Left kidney (tissue), 8 donors: ENCODE data around the gene FOXF1. TPM values are rescaled to one million over a fixed set of nuclear protein-coding genes. Genes with fewer than 3 reads are reported as not detected.

ENCODE experiments used
- DNase-seq: peaks from one replicate; pipeline ENCODE4 v3.0.0-alpha.2; 2013
- long read RNA-seq, 8 donors: transcript quantifications; one replicate each; lab custom pipeline, GENCODE V29; 2026
- polyA plus RNA-seq: library from polyadenylated mRNA; unstranded; fragments of 120-200 nt; gene quantifications from one replicate; pipeline ENCODE4 v1.2.1, GENCODE V29; 2013; ENCODE audit not compliant: insufficient read length

FOXF1 gene
- not detected for polyA plus RNA-seq
- long read RNA-seq, donor 1, result 0 reads
- long read RNA-seq, donor 2, result 0 reads
- long read RNA-seq, donor 3, result 0 reads
- long read RNA-seq, donor 4, result 0 reads
- long read RNA-seq, donor 5, result 0 reads
- long read RNA-seq, donor 6, result 0 reads
- long read RNA-seq, donor 7, result 0 reads
- long read RNA-seq, donor 8, result 0 reads

DNA sequence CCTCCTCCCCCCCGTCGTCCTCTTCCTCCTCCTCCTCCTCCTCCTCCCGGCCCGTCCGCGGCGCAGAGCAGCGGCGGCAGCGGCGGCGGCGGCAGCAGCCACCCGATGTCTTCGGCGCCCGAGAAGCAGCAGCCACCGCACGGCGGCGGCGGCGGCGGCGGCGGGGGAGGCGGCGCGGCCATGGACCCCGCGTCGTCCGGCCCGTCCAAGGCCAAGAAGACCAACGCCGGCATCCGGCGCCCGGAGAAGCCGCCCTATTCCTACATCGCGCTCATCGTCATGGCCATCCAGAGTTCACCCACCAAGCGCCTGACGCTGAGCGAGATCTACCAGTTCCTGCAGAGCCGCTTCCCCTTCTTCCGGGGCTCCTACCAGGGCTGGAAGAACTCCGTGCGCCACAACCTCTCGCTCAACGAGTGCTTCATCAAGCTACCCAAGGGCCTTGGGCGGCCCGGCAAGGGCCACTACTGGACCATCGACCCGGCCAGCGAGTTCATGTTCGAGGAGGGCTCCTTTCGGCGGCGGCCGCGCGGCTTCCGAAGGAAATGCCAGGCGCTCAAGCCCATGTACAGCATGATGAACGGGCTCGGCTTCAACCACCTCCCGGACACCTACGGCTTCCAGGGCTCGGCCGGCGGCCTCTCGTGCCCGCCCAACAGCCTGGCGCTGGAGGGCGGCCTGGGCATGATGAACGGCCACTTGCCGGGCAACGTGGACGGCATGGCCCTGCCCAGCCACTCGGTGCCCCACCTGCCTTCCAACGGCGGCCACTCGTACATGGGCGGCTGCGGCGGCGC is at the start of gene FOXF1:
TSS of gene FOXF1 (plus strand) at position 63 of the 797 bp plus-strand sequence. CDS start at position 106, 43 bp downstream.
- DNase-seq, result no peak

DNA sequence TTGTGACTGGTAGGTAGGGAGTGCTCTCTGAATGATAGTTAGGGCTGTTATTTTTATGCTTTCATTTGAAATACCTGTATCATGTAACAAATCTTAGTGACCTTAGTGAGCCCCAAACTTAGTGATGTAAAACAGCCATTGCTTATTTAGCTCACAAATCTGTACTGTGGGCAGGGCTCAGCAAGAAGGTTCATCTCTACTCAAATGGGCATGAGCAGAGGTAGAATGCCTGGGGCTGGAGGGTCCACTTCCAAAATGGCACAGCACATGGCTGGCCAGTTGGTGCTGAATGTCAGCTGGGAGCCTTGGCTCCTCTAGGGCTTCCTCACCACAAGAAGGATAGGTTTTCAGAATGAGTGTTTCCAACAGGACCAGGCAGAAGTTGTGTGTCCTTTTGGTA is 49.3 kb upstream of the FOXF1 start:
- DNase-seq, result no peak

DNA sequence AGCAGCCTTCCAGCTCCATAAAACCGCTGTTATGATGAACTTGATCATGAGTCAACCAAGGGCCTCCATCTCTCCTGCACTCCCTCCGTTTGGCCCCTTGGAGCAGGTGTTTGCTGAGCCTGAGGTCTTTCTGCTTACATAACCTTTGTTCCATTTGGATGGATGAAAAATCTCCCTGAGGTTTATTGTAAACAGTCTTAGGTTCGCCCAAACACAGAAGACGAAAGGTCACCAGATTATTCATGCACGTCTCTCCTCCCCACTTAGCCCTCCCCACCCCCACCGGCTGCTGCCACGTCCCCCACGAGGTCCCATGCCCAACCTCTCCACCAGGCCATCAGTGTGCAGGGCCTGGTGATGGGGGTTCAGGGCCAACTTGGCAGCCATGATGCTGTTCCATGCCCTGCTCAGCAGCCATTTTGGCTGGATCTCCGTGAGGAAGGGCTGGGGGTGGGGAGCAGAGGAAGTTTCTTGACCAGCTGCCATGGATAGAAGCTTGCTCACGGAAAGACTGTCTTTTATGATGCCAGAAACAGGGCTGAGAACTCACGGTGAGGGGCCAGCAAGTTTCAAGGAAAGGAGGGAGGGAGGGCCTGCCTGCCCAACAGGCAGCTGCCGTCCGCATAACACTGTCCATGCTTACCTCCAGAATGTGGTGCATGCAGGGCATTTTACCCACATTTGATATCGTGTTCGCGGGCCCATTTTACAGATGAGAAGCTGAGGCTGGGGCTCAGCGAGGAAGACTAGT is 47.8 kb upstream of the FOXF1 start:
- DNase-seq, result no peak

DNA sequence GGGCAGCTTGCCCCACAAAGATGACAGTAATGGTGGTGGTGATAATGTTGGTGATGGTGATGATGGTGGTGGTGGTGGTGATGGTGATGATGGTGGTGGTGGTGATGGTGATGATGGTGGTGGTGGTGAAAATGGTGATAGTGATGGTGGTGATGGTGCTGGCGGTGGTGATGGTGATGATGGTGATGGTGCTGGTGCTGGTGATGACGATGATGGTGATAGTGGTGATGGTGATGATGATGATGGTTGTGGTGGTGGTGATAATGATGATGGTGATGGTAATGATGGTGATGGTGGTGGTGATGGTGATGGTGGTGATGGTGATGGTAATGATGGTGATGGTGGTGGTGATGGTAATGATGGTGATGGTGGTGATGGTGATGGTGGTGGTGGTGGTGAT is 46.3 kb upstream of the FOXF1 start:
- DNase-seq, result no peak

DNA sequence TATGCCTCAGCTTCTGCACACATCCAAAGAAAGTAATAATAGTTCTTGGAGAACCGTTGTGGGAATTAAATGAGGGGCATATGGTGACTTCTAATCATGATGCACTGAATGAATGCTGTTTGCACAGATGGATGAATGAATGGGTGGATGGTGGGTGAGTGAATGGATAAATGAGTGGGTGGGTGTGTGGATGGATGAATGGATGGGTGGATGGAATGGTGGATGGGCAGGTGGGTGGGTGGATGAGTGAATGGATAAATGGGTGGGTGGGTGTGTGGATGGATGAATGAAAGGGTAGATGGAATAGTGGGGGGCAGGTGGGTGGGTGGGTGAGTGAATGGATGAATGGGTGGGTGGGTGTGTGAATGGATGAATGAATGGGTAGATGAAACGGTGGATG is 44.9 kb upstream of the FOXF1 start:
- DNase-seq, result no peak

DNA sequence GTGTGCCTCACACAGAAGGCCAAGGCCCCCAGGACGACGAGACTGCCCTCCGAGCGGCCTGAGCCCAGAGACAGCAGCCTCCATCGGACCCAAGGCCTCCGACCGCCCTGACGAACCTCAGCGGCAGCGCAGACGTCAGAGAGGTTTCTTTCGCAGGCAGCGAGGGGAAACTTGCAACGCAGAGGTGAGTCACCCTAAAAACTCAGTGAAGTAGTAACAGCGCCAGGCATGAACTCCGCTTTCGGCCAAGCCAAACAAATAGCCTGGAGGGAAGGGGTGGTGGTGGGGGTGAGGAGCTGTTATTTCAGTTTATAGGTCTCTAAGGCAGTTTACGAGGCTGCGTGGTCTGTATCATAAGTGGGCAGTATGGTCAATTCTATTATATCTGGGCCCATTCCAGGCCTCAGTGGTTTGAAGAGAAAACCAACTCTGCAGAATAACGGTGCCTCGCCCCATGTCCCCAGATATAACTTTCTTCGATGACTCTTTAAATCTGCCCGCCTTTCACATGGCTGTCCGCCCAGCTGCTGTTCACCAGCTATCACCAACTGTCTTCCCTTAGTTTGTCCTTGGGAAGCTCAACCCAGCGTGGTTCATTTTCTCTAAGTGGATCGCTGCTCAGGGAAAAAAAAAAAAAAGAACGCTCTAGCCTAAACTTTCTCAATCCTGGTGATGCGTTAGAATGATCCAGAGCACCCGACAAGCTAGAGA is 43.5 kb upstream of the FOXF1 start:
- DNase-seq, result no peak

DNA sequence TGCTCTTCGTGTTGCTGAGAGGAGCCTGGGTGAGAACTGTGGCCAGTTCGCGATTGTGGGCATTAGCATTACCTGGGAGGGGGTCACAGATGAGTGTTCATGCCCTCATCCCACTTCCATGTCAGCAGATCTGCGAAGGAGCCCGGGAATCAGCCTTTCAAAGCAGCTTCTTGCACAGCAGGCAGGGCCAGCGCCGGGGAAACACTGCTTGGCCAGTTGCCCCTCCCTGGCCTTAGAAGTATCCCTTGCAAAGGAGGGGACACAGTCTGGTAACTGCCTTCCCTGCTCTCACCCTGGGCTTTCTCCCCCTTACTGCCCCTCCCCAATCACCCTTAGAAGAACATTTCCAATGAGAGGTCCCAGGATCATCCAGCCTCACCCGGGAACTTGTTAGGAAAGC is 42.8 kb upstream of the FOXF1 start:
- DNase-seq, result no peak

DNA sequence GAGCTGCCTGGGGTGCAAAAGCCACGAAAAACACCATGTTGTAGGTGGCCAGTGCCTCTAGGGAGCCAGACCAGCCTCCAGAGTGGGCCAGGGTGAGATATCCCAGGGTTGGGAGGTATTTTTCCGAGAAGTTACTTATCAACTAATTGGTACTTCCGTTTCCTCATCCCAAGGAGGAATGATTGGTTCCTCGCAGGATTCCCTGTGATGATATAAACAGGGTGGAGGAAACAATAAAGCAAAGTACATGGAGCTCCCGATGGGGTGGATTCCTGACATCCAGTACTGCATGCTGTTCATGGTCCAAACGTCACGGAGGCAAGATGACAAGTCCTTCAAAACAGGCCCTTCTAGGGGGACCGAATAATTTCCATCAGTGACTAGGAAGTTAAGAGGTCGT is 39.4 kb upstream of the FOXF1 start:
- DNase-seq, result no peak

DNA sequence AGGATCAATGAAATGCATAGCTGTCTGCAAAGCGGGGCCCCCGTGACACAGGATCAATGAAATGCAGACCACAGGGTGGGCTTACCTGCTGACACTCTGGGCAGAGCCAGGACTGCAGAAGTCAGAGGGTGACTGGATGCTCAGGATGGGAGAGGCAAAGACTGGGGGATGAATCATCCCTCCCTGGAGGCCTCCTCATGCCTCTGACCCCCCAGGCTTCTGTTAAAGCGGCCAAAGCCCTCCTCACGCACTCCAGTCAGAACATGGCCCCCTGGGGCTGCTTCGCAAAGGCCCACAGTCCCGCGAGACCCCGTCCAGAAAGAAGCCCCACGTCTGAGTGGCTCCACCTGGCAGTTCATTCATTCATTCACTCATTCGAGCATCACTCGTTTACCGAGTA is 38.4 kb upstream of the FOXF1 start:
- no peak for DNase-seq

DNA sequence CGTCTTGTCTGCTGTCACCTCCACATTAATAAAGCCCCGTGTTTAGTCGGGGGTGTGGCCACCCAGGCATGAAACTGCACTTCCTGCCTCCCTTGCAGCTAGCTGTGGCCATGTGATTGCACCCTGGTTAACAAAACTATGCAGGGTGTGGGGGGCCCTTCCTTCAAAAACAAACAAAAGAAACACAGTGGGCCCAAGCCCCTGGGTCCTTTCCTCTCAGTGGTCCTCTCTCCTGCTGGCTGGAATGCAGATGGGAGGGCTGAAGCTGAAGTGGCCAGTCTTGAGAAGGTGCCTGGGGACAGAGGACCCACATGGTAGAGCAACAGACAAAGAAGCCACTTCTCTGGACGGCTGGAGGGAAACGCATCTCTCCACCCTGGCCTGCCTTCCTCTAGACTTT is 38.0 kb upstream of the FOXF1 start:
- no peak for DNase-seq

DNA sequence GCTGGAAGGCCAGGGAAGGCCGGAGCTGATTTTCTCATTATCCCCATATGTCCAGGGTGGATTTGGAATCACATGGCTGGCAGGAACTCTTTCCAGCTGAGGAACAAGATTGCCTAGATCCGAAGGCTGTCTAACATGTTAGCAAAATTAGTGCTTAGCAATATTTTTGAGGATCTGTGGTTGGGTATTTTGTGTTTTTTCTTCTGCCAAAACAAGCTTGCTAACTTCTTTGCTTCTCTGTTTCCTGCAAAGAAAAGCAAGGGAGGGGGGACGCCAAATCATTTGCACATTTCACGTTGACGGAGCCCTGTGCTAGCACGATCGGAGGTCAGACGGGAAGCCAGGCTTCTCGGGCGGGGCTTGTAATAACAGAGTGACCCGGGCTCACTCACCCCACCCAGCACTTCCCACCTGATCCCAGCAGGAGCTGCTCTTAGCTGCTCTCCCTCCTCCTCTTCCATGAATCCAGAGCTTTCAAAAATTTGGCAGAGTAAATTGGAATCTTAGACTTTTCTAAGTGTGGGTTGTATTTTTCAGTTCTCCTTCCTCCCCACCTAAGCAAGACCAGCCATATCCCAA is 33.3 kb upstream of the FOXF1 start:
- DNase-seq, result no peak

DNA sequence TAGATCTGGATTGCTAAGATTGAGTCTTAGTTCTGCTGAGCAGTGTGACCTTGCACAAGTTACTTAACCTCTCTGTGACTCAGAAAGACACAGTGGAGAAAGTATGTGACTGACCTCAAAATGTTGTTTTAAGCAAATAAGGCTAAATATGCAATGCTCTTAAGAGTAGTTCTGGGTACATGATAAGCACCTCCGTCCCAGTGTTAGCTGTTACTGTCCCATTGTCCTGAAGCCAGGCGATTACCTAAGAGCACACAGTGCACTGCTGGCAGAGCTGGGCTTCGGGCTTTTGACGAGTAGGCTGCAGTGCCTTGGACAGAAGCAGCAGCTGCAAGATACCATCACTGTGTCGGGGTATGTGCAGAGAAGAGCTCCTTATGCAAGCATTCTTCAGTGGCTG is 32.7 kb upstream of the FOXF1 start:
- no peak for DNase-seq

DNA sequence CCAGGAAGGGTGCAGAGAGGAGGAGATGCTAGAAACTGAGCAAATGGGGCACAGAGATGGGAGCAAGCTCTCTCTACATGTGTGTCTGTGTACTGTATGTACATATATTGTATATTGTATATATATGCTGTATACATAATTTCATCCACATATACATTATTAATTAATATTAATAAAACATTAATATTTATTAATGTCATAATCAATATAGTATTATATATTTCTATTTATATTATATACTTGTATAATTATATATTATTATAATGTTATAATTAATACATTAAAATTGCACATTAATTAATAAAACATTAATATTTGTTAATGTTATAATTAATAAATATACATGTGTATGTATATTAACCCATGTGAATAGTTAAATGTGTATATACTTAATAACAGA is 31.5 kb upstream of the FOXF1 start:
- DNase-seq, result no peak

DNA sequence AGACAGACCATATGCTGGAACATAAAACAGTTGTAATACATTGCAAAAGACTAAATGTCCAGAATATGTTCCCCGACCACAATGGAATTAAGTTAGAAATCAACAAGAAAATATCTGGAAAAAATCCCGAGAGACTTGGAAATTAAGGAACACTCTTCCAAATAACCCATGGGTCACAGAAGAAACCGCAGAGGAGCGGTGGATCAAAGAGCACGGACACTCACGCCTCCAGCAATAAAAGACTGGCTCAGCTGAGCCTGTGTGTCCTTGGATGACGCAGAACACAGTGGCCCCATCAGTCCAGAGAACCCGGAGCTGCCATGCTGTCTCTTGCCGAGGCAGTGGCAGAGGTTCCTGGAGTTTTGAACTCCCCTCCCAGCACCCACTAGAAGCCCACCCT is 30.9 kb upstream of the FOXF1 start:
- DNase-seq, result no peak

DNA sequence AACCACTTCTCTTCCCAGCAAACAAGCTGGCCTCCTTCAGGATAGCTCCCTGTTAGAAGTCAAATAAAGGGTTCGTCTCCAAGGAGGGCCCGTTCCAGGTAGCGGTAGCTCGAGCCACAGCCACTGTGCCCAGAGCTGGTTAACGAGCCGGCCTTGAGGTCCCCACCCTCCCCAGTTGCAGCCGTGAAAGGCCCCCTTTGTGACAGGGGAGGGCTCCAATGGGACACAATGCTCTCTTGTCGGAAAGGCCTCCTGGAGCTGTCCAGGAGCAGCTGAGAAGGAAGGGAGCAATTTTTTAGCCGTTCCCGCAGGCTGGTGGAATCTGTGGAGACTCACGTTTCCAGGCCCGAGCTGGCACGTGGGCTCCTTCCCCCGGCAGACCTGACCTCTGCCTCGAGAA is 29.9 kb upstream of the FOXF1 start:
- DNase-seq, result no peak

DNA sequence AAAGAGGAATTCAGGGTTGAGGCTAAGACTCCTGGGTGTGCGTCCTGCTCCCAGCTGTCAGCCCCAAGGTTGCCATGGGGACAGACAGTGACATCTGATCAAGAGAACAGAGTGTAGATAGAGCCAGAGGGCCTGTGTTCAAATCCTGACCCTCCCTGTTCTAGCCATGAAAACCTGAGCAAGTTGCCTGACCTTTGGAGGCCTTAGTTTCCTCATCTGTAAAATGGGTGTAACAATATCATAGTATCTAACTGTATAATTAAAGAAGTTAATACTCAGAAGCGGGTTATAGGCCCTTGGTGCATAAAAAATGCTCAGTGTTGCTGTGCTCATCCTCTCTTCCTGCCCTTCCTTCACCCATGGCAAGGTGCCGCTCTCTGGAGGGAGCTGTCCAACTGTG is 28.7 kb upstream of the FOXF1 start:
- no peak for DNase-seq

DNA sequence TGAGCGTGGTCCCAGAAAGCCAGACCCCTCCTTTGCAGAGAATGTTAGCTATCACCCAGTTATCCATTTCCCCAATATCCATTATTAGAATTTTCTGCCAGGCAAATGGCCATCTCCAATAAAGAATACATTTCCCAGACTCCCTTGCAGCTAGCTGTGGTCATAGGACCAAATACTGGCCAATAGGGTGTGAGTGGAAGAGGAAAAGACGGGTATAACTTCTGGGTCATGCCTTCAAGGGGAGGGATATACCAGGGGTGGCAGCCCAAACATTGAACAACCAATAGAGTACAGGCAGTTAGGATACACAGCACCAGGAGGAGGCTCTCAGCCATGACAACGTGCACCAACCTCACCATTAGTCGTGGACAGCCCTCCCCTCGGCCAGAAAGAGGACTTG is 26.1 kb upstream of the FOXF1 start:
- DNase-seq, result no peak

DNA sequence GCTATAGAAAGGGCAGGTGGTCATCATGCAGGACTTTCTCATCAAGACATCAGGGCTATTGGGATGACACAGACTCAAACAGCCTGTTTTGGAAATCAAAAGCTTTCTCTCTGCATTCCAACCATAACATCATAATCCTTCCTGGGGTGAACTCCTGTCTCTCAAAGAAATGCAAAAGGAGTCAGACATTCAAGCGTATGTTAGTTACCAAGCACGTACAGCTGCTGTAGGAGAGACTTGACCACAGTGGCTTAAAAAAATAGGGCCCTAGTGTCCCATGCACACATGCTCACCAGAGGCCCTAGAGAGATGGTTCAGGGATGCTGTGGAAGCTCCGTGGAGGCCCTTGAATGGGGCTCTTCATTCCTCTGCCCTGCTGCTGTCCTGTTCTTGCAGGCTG is 24.6 kb upstream of the FOXF1 start:
- DNase-seq, result no peak

DNA sequence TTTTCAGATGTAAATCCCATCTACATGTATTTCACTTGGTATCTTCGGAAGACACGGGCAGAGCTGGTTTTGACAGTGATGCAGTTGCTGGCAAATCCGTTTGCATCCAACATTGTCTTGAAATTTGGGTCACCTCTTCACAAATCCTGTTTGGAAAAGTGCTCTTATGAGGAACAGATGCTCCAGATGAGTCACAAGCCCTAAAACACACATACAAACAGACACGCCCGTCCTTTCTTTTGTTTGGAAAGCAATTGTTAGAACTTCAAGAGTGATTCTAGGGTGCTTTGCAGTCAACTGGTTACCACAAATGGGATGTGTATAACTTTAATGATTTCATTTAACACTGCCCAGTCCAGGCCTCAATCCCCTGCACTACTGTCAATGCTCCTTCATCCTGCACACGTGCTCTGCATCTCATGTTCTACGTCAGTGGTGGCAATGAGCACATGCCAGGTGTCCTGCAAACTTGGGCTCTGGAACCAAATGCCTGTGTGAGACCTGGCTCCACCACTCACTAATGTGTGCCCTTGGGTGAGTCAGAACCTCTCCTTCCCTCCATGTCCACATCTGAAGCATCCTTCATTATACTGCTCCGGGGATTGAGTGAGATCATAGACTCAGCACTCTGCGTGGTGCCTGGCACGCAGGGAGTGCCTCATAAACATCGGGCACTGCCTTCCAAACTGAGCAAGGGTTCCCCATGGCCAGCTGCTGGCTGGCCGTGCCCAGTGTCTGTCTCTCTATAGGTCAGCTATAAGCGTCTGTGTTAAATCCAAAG is 19.3 kb upstream of the FOXF1 start:
- DNase-seq, result no peak

DNA sequence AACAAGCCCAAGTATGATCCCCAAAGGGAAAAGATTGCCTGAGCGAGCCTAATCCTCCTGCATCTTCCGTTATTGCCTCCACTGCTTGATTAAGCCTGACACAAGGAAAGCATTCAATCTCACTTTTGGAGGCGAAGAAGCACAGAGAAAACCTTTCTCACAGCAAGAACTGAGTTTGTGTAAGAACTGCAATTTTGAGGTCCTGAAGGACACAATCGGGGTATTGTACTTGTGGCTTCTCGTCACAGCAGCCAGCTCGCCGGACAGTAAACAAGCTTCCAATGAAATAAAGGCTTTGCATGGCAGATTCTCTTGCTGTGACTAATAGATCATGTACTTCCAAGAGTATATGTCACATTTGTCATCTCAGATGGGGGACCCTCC is 18.7 kb upstream of the FOXF1 start:
- DNase-seq, result no peak

DNA sequence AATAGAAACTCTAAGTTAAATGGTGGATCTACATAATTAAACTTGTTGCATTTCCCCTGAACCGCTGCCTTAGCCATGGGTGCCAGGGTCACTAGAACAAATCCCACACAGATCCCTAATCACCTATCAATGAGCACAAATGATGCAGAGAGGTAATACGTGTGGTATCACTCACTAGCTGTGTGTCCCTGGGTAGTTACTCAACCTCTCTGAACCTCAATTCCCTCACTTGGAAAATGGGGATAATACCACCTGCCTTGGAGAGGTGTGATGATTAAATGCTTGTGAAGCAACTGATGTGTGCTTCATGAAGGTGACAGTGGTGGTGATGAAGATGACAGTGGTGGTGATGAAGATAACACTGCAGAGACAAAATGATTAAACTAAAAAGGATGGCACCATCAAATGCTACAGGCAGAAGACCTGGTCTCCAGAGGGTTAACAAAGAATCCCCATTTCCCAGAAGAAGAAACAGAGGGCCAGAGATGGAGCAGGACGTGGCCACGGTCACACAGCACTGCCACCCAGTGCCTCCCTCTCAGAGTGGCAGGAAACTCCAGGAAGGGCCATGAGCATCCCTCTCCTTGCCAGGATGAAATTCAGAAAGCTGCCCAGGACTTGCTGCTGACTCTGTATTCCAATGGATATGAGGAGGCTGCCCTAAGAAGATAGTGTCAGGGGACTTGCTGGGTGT is 17.9 kb upstream of the FOXF1 start:
- DNase-seq, result no peak
